Liver (tissue), 9 donors: ENCODE measurements around the gene GPA33. TPM values are rescaled to one million over a fixed set of nuclear protein-coding genes. Genes with fewer than 3 reads are reported as not detected.

Experiments
- DNase-seq: peaks from one replicate; pipeline ENCODE4 v3.0.0-alpha.2; 2017; ENCODE audit warnings: low spot score
- H3K27ac ChIP-seq, 2 donors: one replicate each; pipeline ENCODE4 v1.7.0; 2013; ENCODE audit warnings: inconsistent platforms in 2 of 2, low read length in 2 of 2, control low read depth in 1 of 2, low read depth in 1 of 2, mild to moderate bottlenecking in 1 of 2
- H3K27me3 ChIP-seq, 4 donors: one replicate each; pipeline versions ENCODE4 v1.6.1 to v1.7.0; 2013; ENCODE audit warnings: low read length in 3 of 4, inconsistent platforms in 1 of 4, mild to moderate bottlenecking in 1 of 4, moderate library complexity in 1 of 4; ENCODE audit not compliant: control insufficient read depth in 4 of 4, insufficient read depth in 4 of 4
- H3K36me3 ChIP-seq, 4 donors: one replicate each; pipeline versions ENCODE4 v1.6.1 to v1.7.0; 2013; ENCODE audit warnings: low read length in 3 of 4, mild to moderate bottlenecking in 3 of 4, low read depth in 1 of 4, moderate library complexity in 1 of 4; ENCODE audit not compliant: control insufficient read depth in 4 of 4, insufficient read depth in 3 of 4
- H3K4me1 ChIP-seq, 4 donors: one replicate each; pipeline versions ENCODE4 v1.6.1 to v1.7.0; 2013; ENCODE audit warnings: low read length in 3 of 4, mild to moderate bottlenecking in 3 of 4, moderate library complexity in 1 of 4; ENCODE audit not compliant: control insufficient read depth in 4 of 4, insufficient read depth in 4 of 4
- H3K4me3 ChIP-seq, 3 donors: one replicate each; pipeline versions ENCODE4 v1.6.1 to v1.7.0; 2013; ENCODE audit warnings: low read length in 3 of 3, control low read depth in 1 of 3, low read depth in 1 of 3, mild to moderate bottlenecking in 1 of 3
- H3K9ac ChIP-seq, 2 donors: one replicate each; pipeline ENCODE4 v1.7.0; 2013; ENCODE audit warnings: low read length in 2 of 2, mild to moderate bottlenecking in 2 of 2, moderate library complexity in 2 of 2, control low read depth in 1 of 2, low read depth in 1 of 2
- H3K9me3 ChIP-seq, 4 donors: one replicate each; pipeline versions ENCODE4 v1.6.1 to v1.7.0; 2013; ENCODE audit warnings: low read length in 3 of 4; ENCODE audit not compliant: control insufficient read depth in 4 of 4
- EGR1 ChIP-seq, 2 donors: IDR thresholded peaks; 2 replicates each; pipeline ENCODE4 v1.6.1; 2016 to 2018; ENCODE audit warnings: antibody characterized with exemption in 2 of 2, low read depth in 2 of 2
- FOXA2 ChIP-seq: IDR thresholded peaks from 2 replicates; pipeline ENCODE4 v1.6.1; 2016; ENCODE audit warnings: antibody characterized with exemption
- HNF4A ChIP-seq, 2 donors: conservative IDR thresholded peaks; 2 replicates each; pipeline ENCODE4 v1.6.1; 2016; ENCODE audit warnings: antibody characterized with exemption in 2 of 2, mild to moderate bottlenecking in 2 of 2
- HNF4G ChIP-seq: IDR thresholded peaks from 2 replicates; pipeline ENCODE4 v1.6.1; 2016; ENCODE audit warnings: antibody characterized with exemption
- MAX ChIP-seq: IDR thresholded peaks from 2 replicates; pipeline ENCODE4 v1.6.1; 2016; ENCODE audit warnings: antibody characterized with exemption
- NR2F2 ChIP-seq: IDR thresholded peaks from 2 replicates; pipeline ENCODE4 v1.6.1; 2016; ENCODE audit warnings: antibody characterized with exemption
- REST ChIP-seq: IDR thresholded peaks from 2 replicates; pipeline ENCODE4 v1.6.1; 2016; ENCODE audit warnings: antibody characterized with exemption, mild to moderate bottlenecking
- RXRA ChIP-seq, 2 donors: IDR thresholded peaks; 2 replicates each; pipeline ENCODE4 v1.6.1; 2017 to 2018; ENCODE audit warnings: antibody characterized with exemption in 2 of 2, mild to moderate bottlenecking in 1 of 2
- SP1 ChIP-seq: IDR thresholded peaks from 2 replicates; pipeline ENCODE4 v1.6.1; 2018; ENCODE audit warnings: antibody characterized with exemption, mild to moderate bottlenecking
- TAF1 ChIP-seq: conservative IDR thresholded peaks from 2 replicates; pipeline ENCODE4 v1.6.1; 2016; ENCODE audit warnings: antibody characterized with exemption, mild to moderate bottlenecking
- YY1 ChIP-seq: IDR thresholded peaks from 2 replicates; pipeline ENCODE4 v1.6.1; 2016; ENCODE audit warnings: antibody characterized with exemption, mild to moderate bottlenecking
- WGBS: extraction: QIAGEN DNeasy Blood & Tissue Kit; methylation state at CpG from one replicate; pipeline ENCODE4 v1.1.7; 2013; 5-methylcytosine and 5-hydroxymethylcytosine counted together
- polyA plus RNA-seq, 2 donors: library from polyadenylated mRNA; stranded (reverse) in 1 of 2; unstranded in 1 of 2; fragments of 200-250 nt in 1 of 2; fragments of >200 nt in 1 of 2; fragmentation: Nextera tagmentation in 1 of 2; extraction: Ambion mirVana in 1 of 2; gene quantifications; one replicate each; pipeline versions ENCODE4 v1.2.1 to v1.2.3, GENCODE V29; 2013 to 2015
- total RNA-seq, 2 donors: library from RNA; depleted of rRNA; stranded (reverse); fragments of >200 nt; gene quantifications; one replicate each; pipeline ENCODE4 v1.2.3, GENCODE V29; 2014
- TF ChIP-seq, protein P1 (sequence below): fragments of 150-350 bp; IDR thresholded peaks from 2 replicates; pipeline ENCODE4 v1.5.1; 2017; ENCODE audit warnings: improper control_type of control experiment, low read depth, low read length; ENCODE audit not compliant: missing input control
- TF ChIP-seq, protein P2 (sequence below): IDR thresholded peaks from 2 replicates; pipeline ENCODE4 v1.6.1; 2016; ENCODE audit warnings: antibody characterized with exemption
- TF ChIP-seq, protein P3 (sequence below): IDR thresholded peaks from 2 replicates; pipeline ENCODE4 v1.6.1; 2016; ENCODE audit warnings: antibody characterized with exemption
- donor health status: healthy.
- donor health status: healthy.
- donor health status: healthy.
- donor health status: healthy.
- donor health status: healthy.

The GPA33 gene
- total and polyA plus RNA-seq, 4 donors = 0.03 to 0.19 (median 0.08) TPM; not detected in 1

DNA sequence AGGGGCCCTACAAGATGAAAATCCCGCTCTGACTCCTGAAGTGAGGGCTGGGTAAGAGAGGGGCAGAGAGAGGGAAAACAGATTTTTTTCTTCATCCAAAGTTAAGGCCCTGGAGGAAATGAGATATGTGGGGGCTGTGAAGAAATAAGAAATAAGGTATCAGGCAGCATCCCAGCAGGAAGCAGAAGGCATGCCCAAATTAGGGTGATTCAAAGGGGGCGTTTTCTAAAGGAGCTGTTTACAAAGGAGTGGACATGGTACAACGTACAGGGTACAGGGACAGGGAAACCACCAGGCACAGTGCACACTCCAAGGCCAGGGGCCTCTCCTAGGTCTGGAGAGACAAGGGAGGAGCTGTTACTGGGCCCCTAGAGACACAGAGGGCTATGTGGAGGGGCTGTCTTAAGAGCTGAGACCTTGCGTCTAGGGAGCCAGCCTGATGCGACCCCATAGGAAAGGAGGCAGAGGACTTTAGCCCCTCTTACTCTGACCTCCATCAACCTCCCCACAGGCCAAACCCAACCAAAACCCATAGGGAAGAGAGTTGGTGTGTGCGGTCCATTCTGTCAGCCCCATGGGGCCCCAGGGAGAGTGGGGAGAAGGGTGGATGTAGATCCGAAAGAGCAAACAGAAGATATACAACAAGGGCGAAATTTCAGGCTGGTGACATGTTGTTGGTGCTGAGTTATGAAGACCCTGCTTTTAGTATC is 42.3 kb upstream of the GPA33 start (continued):
- TF ChIP-seq, protein P1, sequence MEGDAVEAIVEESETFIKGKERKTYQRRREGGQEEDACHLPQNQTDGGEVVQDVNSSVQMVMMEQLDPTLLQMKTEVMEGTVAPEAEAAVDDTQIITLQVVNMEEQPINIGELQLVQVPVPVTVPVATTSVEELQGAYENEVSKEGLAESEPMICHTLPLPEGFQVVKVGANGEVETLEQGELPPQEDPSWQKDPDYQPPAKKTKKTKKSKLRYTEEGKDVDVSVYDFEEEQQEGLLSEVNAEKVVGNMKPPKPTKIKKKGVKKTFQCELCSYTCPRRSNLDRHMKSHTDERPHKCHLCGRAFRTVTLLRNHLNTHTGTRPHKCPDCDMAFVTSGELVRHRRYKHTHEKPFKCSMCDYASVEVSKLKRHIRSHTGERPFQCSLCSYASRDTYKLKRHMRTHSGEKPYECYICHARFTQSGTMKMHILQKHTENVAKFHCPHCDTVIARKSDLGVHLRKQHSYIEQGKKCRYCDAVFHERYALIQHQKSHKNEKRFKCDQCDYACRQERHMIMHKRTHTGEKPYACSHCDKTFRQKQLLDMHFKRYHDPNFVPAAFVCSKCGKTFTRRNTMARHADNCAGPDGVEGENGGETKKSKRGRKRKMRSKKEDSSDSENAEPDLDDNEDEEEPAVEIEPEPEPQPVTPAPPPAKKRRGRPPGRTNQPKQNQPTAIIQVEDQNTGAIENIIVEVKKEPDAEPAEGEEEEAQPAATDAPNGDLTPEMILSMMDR = no peak
- TF ChIP-seq, protein P2, sequence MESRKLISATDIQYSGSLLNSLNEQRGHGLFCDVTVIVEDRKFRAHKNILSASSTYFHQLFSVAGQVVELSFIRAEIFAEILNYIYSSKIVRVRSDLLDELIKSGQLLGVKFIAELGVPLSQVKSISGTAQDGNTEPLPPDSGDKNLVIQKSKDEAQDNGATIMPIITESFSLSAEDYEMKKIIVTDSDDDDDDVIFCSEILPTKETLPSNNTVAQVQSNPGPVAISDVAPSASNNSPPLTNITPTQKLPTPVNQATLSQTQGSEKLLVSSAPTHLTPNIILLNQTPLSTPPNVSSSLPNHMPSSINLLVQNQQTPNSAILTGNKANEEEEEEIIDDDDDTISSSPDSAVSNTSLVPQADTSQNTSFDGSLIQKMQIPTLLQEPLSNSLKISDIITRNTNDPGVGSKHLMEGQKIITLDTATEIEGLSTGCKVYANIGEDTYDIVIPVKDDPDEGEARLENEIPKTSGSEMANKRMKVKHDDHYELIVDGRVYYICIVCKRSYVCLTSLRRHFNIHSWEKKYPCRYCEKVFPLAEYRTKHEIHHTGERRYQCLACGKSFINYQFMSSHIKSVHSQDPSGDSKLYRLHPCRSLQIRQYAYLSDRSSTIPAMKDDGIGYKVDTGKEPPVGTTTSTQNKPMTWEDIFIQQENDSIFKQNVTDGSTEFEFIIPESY = no peak
- no peak for TF ChIP-seq NR2F2
- no peak for TF ChIP-seq RXRA (IDR thresholded peaks at IDR 0.05)

GRCh38 chr1:167130829-167131510 is 40.8 kb upstream of the GPA33 start:
- Histone ChIP-seq H3K4me1 (no peaks in the 10 kb centered on the region), H3K9ac (no peak overlapping the region), H3K4me3 (no peak overlapping the region), H3K36me3 (no peaks in the 10 kb centered on the region), H3K27ac (no peak overlapping the region), H3K9me3 (no peaks in the 10 kb centered on the region), H3K27me3 (peaks cover 0 to 2% (median 0%) of the 10 kb centered on the region in 4 donors)
- DNase-seq = no peak
- WGBS = 56% methylated on average over 4 of the region's 4 CpGs
- TF ChIP-seq HNF4G (no peak), MAX (no peak), REST (no peak), HNF4A (conservative IDR thresholded peaks at IDR 0.05) (no peak), EGR1 (IDR thresholded peaks at IDR 0.05; ENCODE audit: low read depth in 2 of 2) (no peak), YY1 (no peak), TAF1 (no peak), FOXA2 (no peak), SP1 (no peak)
- TF ChIP-seq, protein P3, sequence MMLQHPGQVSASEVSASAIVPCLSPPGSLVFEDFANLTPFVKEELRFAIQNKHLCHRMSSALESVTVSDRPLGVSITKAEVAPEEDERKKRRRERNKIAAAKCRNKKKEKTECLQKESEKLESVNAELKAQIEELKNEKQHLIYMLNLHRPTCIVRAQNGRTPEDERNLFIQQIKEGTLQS = no peak
